A549 (cell line): ENCODE measurements around the gene P2RX3.

Experiments
- CHD4 ChIP-seq: fragments of 200-600 bp; sonication (generic); IDR thresholded peaks from 2 replicates; pipeline ENCODE4 v1.6.1; 2016; ENCODE audit warnings: antibody characterized with exemption, mild to moderate bottlenecking, borderline replicate concordance
- PHF8 ChIP-seq: fragments of 200-600 bp; sonication (generic); IDR thresholded peaks from 2 replicates; pipeline ENCODE4 v1.6.1; 2016; ENCODE audit warnings: low read depth, mild to moderate bottlenecking, antibody characterized with exemption, moderate library complexity, borderline replicate concordance
- POLR2A ChIP-seq: IDR thresholded peaks from 2 replicates; pipeline ENCODE4 v1.6.1; 2012; ENCODE audit warnings: mild to moderate bottlenecking, low read length
- RAD21 ChIP-seq, 2 experiments: fragments of >200 bp in 1 of 2; sonication (Bioruptor Twin) in 1 of 2; formaldehyde crosslinking in 1 of 2; IDR thresholded peaks in 1 of 2; conservative IDR thresholded peaks in 1 of 2; 2 replicates in 1 of 2; 3 replicates in 1 of 2; pipeline ENCODE4 v1.6.1; 2012 to 2018; ENCODE audit warnings: inconsistent platforms in 1 of 2
- SMC3 ChIP-seq: fragments of >200 bp; sonication (Bioruptor Twin); formaldehyde crosslinking; IDR thresholded peaks from 3 replicates; pipeline ENCODE4 v1.6.1; 2018; ENCODE audit warnings: inconsistent platforms
- ZSCAN20 ChIP-seq: fragments of 250-450 bp; sonication (Bioruptor Pico); IDR thresholded peaks from 2 replicates; pipeline ENCODE4 v1.8.0; 2022; ENCODE audit warnings: mild to moderate bottlenecking, moderate library complexity
- TF ChIP-seq, protein P1 (sequence below): IDR thresholded peaks from 2 replicates; pipeline ENCODE4 v1.6.1; 2012
- TF ChIP-seq, protein P2 (sequence below): fragments of >200 bp; sonication (Bioruptor Twin); formaldehyde crosslinking; IDR thresholded peaks from 3 replicates; pipeline ENCODE4 v1.6.1; 2016
- TF ChIP-seq, protein P3 (sequence below): fragments of 150-350 bp; IDR thresholded peaks from 2 replicates; pipeline ENCODE4 v1.6.1; 2014; ENCODE audit warnings: low read depth, mild to moderate bottlenecking, low read length
- TF ChIP-seq, protein P4 (sequence below): fragments of 200-600 bp; sonication (generic); IDR thresholded peaks from 2 replicates; pipeline ENCODE4 v1.6.1; 2016; ENCODE audit warnings: antibody characterized with exemption, mild to moderate bottlenecking, moderate library complexity

DNA sequence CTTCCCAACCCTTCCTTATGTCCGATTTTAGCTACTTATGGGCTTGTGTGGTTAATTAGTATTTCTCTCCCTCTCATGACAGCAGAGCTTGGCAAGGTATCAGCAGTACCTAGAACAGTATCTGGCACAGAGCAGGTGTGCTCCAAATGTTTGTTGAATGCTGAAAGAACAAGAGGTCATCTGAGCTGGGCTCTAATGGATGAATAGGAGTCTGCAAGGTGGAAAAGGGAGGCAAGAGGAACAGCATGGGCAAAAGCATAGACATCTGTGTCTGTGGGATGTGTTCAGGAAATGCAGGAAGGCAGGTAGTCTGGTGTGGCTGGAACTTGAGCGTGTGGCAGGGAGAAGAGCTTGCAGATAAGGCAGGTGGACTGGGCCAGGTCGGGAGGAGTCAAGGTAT lies 23.8 kb downstream of the P2RX3 start:
- TF ChIP-seq, protein P1, sequence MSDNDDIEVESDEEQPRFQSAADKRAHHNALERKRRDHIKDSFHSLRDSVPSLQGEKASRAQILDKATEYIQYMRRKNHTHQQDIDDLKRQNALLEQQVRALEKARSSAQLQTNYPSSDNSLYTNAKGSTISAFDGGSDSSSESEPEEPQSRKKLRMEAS: no peak
- TF ChIP-seq SMC3 (no peak), PHF8 (no peak), ZSCAN20 (CRISPR knock-in tag) (no peak), CHD4 (no peak), POLR2A (no peak), RAD21 (conservative IDR thresholded peaks at IDR 0.05 in 1 of 2, IDR thresholded peaks at IDR 0.05 in 1 of 2) (no peak)
- TF ChIP-seq, protein P2, sequence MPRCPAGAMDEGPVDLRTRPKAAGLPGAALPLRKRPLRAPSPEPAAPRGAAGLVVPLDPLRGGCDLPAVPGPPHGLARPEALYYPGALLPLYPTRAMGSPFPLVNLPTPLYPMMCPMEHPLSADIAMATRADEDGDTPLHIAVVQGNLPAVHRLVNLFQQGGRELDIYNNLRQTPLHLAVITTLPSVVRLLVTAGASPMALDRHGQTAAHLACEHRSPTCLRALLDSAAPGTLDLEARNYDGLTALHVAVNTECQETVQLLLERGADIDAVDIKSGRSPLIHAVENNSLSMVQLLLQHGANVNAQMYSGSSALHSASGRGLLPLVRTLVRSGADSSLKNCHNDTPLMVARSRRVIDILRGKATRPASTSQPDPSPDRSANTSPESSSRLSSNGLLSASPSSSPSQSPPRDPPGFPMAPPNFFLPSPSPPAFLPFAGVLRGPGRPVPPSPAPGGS: no peak
- TF ChIP-seq, protein P3, sequence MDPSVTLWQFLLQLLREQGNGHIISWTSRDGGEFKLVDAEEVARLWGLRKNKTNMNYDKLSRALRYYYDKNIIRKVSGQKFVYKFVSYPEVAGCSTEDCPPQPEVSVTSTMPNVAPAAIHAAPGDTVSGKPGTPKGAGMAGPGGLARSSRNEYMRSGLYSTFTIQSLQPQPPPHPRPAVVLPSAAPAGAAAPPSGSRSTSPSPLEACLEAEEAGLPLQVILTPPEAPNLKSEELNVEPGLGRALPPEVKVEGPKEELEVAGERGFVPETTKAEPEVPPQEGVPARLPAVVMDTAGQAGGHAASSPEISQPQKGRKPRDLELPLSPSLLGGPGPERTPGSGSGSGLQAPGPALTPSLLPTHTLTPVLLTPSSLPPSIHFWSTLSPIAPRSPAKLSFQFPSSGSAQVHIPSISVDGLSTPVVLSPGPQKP: no peak
- TF ChIP-seq, protein P4, sequence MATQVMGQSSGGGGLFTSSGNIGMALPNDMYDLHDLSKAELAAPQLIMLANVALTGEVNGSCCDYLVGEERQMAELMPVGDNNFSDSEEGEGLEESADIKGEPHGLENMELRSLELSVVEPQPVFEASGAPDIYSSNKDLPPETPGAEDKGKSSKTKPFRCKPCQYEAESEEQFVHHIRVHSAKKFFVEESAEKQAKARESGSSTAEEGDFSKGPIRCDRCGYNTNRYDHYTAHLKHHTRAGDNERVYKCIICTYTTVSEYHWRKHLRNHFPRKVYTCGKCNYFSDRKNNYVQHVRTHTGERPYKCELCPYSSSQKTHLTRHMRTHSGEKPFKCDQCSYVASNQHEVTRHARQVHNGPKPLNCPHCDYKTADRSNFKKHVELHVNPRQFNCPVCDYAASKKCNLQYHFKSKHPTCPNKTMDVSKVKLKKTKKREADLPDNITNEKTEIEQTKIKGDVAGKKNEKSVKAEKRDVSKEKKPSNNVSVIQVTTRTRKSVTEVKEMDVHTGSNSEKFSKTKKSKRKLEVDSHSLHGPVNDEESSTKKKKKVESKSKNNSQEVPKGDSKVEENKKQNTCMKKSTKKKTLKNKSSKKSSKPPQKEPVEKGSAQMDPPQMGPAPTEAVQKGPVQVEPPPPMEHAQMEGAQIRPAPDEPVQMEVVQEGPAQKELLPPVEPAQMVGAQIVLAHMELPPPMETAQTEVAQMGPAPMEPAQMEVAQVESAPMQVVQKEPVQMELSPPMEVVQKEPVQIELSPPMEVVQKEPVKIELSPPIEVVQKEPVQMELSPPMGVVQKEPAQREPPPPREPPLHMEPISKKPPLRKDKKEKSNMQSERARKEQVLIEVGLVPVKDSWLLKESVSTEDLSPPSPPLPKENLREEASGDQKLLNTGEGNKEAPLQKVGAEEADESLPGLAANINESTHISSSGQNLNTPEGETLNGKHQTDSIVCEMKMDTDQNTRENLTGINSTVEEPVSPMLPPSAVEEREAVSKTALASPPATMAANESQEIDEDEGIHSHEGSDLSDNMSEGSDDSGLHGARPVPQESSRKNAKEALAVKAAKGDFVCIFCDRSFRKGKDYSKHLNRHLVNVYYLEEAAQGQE: no peak
